Activated naive CD8-positive, alpha-beta T cell treated with anti-CD3 and anti-CD28 coated beads, Interleukin-2, amount 10 ng/mL, durations not matched to agents 7 days and 5 days (primary cell): ENCODE measurements around the gene GALNT2. TPM values are rescaled to one million over a fixed set of nuclear protein-coding genes. Genes with fewer than 3 reads are reported as not detected.

Source experiments
- ATAC-seq: fragments of 150-1000 bp; cut with Tn5 transposase; one replicate; pipeline ENCODE4 v1.10.0; 2021; ENCODE audit warnings: low read depth, moderate library complexity
- POLR2A ChIA-PET: fragments of 350-600 bp; sonication (Branson Sonifier 250); formaldehyde crosslinking; loops from one replicate; lab custom pipeline; 2021; ENCODE audit warnings: antibody characterized with exemption; lab: Charles Lee
- DNase-seq: peaks from one replicate; pipeline ENCODE4 v3.0.0; 2021
- H3K27ac Mint-ChIP-seq: one replicate; pipeline ENCODE4 v1.8.0; 2022; ENCODE audit warnings: mild to moderate bottlenecking, mixed read lengths
- H3K27me3 Mint-ChIP-seq: one replicate; pipeline ENCODE4 v1.8.0; 2022; ENCODE audit warnings: mild to moderate bottlenecking, moderate library complexity, mixed read lengths
- H3K36me3 Mint-ChIP-seq: one replicate; pipeline ENCODE4 v1.8.0; 2021; ENCODE audit warnings: mild to moderate bottlenecking, mixed read lengths
- H3K4me1 Mint-ChIP-seq: one replicate; pipeline ENCODE4 v1.8.0; 2021; ENCODE audit warnings: mixed read lengths
- H3K4me3 Mint-ChIP-seq: one replicate; pipeline ENCODE4 v1.8.0; 2022; ENCODE audit warnings: mild to moderate bottlenecking, moderate library complexity, mixed read lengths
- H3K9me3 Mint-ChIP-seq: one replicate; pipeline ENCODE4 v1.8.0; 2021; ENCODE audit warnings: mixed read lengths
- total RNA-seq, 2 experiments: library from RNA; stranded (reverse); gene quantifications; one replicate each; pipeline ENCODE4 v1.2.3, GENCODE V29; 2021

Gene GALNT2
- total RNA-seq, 2 experiments from 2014 or later = 25.3 to 29.0 TPM

DNA sequence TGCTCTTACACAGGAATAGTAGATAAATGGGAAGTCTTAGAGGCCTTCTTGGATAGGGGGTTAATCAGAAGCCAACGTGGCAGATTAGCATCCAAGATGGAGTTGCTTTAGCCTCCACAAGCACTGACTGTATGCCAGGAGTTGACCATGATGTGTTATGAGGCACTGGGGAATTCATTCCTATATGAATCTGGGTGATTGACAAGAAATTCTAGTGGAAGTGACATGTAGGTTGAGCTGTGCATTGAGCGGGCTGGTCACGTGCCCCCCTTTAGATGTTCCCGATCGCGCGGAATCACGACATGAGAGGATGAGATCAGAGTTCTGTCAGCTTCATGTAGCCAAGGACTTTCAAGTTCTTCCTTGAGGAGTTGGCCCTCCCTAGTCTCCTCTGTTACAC is 31.7 kb downstream of the GALNT2 start:
- ATAC-seq (no peak), DNase-seq (no peak)
- POLR2A ChIA-PET = no interaction called here
- H3K36me3 Mint-ChIP-seq = peaks cover 7% of the 10 kb centered on the region
- H3K4me3 Mint-ChIP-seq = no peak overlapping the region
- no peak overlapping the region for H3K27ac Mint-ChIP-seq
- H3K4me1 Mint-ChIP-seq = peaks cover 18% of the 10 kb centered on the region
- no peaks in the 10 kb centered on the region for H3K9me3 Mint-ChIP-seq
- no peaks in the 10 kb centered on the region for H3K27me3 Mint-ChIP-seq

DNA sequence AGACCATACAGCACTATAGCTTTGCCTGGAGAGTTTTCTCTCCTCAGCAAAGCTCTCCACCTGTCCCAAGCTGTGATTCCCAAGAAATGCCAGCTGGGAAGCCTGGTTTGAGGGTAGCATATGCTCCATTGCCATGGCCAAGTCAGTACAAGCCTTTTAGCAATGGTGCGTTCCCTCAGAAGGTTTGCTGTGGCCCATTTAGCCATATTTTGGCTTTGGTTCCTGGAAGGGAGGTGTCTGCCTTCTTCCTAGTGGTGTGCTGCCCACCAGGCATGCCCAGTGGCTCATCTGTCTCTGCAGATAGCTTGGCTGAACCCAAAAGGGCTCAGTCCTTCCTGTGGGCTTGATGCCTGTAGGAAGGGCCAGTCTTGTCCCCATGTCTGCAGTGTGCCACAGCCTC is 32.4 kb downstream of the GALNT2 start:
- no peak for DNase-seq
- H3K9me3 Mint-ChIP-seq = no peaks in the 10 kb centered on the region
- H3K4me1 Mint-ChIP-seq = peaks cover 25% of the 10 kb centered on the region
- ATAC-seq = no peak
- POLR2A ChIA-PET = no interaction called here
- peaks cover 7% of the 10 kb centered on the region for H3K36me3 Mint-ChIP-seq
- H3K27ac Mint-ChIP-seq = no peak overlapping the region
- H3K4me3 Mint-ChIP-seq = no peak overlapping the region
- no peaks in the 10 kb centered on the region for H3K27me3 Mint-ChIP-seq

DNA sequence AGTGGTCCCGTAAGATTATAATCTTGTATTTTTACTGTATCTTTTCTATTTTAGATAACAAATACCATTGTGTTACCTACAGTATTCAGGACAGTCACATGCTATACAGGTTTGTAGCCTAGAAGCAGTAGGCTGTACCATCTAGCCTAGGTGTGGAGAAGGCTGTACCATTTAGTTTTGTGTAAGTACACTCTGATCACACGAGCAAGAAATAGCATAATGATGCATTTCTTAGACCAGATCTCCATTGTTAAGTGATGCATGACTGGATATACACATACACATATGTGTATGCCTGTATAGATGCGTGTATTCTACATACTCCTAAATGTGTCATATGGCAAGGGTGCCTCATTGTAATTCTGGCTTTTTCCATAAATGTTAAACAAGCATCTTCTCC is 33.9 kb downstream of the GALNT2 start:
- no peaks in the 10 kb centered on the region for H3K27me3 Mint-ChIP-seq
- no peak overlapping the region for H3K4me3 Mint-ChIP-seq
- DNase-seq (no peak), ATAC-seq (no peak)
- H3K36me3 Mint-ChIP-seq = peaks cover 4% of the 10 kb centered on the region
- H3K9me3 Mint-ChIP-seq = no peaks in the 10 kb centered on the region
- POLR2A ChIA-PET = no interaction called here
- H3K27ac Mint-ChIP-seq = no peak overlapping the region
- H3K4me1 Mint-ChIP-seq = peaks cover 40% of the 10 kb centered on the region

DNA sequence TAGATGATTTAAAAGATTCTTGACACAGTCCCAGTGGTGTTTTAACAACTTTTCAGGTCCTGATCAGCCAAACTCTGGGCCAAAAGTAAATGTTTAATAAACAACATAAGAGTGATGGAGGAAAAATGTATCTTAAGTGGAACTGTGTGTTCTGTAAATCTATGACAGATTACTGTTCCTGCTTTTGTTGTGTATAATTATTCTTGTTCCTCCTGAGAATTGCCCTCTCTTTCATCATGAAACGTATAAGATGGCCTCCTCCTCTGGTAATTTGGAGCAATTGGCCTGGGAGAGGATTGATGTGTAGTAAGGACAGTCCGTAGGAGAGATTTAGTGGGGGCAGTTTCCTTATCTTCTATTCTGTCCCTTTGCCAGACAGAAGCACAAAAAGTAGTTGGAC is 34.5 kb downstream of the GALNT2 start:
- DNase-seq (no peak), ATAC-seq (no peak)
- Mint-ChIP-seq H3K36me3 (peaks cover 4% of the 10 kb centered on the region), H3K27ac (no peak overlapping the region), H3K4me3 (no peak overlapping the region), H3K9me3 (no peaks in the 10 kb centered on the region), H3K27me3 (no peaks in the 10 kb centered on the region), H3K4me1 (peaks cover 45% of the 10 kb centered on the region)
- POLR2A ChIA-PET = no interaction called here

DNA sequence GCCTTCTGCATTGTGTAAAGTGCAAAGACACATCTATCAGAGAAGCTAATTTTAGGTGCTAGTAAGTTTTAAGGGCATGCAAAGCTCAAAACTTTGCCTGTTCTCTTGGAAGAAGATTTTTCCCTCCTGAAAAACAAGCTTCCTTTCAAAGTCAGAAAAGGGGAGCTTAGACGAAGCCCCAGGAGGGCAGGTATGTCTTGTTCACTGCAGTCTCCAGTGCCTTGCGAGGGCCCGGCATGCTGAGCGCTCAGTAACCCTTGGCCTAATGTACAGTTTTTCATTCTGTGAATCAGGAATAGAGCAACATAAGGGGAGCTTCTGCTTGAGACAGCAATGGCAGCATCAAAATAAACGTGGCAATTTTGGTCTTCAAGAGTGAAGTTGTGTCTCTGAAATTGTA is 35.0 kb downstream of the GALNT2 start:
- ATAC-seq = no peak
- Mint-ChIP-seq H3K4me1 (peaks cover 47% of the 10 kb centered on the region), H3K27ac (no peak overlapping the region), H3K4me3 (no peak overlapping the region), H3K9me3 (no peaks in the 10 kb centered on the region), H3K27me3 (no peaks in the 10 kb centered on the region), H3K36me3 (peaks cover 5% of the 10 kb centered on the region)
- DNase-seq = no peak
- POLR2A ChIA-PET = no interaction called here

DNA sequence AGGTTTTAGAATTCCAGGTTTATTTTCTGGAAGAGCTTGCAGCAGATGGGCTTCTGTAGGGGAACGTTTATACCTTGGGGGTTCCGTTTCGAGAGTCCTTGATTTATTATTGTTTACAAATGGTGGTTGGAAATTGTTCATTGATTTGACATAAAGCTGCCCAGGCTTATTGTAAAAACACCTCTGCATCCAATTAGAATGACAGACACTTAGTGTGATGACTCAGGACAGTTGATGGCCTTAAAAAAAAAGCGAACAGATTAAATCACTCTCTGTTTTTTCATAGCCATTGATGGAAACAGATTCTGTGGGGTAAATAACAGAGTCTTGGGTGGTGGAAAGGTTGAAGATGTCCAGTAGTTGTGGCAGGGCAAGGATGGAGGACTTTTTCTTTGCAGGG is 35.4 kb downstream of the GALNT2 start:
- Mint-ChIP-seq H3K27ac (no peak overlapping the region), H3K36me3 (peaks cover 5% of the 10 kb centered on the region), H3K4me3 (no peak overlapping the region), H3K27me3 (no peaks in the 10 kb centered on the region), H3K4me1 (peaks cover 51% of the 10 kb centered on the region), H3K9me3 (no peaks in the 10 kb centered on the region)
- POLR2A ChIA-PET = no interaction called here
- no peak for DNase-seq
- ATAC-seq = no peak

DNA sequence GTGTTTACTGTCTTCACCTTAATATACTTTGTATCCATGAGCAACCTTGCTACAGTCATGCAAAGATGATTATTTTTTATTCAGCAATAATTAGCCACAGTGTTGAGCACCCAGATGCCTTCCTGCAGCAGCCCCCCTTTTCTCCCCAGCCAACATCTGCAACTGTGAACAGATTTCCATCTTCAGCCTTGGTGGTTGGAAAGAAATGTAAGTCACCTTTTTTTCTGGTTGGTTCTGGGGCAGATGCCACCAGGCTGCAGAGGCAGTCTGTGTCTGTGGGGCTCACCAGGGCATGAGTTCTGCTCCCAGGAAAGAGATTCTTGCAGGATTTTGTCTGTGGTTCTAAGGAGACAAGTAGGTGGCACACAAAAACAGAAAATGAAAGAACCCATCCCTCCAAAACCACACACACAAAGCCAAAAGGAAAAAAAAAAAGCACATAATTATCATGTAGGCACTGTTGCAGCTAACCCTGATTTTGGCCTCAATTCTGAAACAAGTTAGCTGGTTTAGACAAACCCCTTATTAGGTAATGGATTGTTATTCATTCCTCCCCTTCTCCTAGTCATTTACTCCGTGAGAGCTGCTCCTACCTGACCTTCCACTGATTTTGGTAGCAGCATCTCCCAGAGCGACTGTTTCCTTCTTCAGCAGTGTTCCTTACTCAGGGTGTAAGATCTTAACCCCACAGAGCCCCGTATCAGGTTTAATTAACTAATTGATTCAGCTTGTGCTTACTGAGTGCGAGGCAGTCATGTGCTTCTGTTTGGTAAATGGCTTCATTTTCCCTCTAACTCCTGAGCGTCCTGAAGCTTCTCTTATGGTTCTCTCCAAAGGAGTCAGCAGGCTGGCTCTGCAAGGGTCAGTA is 36.5 kb downstream of the GALNT2 start:
- Mint-ChIP-seq H3K4me3 (no peak overlapping the region), H3K36me3 (peaks cover 5% of the 10 kb centered on the region), H3K27me3 (no peaks in the 10 kb centered on the region), H3K4me1 (peaks cover 57% of the 10 kb centered on the region), H3K27ac (no peak overlapping the region), H3K9me3 (no peaks in the 10 kb centered on the region)
- POLR2A ChIA-PET = interaction anchor here (0.6 to 1.5 kb wide), 4 partner anchors 18 to 202 kb away, joined by 3 to 5 read pairs (median 3); no protein-coding TSS in a partner anchor
- DNase-seq (no peak), ATAC-seq (no peak)

DNA sequence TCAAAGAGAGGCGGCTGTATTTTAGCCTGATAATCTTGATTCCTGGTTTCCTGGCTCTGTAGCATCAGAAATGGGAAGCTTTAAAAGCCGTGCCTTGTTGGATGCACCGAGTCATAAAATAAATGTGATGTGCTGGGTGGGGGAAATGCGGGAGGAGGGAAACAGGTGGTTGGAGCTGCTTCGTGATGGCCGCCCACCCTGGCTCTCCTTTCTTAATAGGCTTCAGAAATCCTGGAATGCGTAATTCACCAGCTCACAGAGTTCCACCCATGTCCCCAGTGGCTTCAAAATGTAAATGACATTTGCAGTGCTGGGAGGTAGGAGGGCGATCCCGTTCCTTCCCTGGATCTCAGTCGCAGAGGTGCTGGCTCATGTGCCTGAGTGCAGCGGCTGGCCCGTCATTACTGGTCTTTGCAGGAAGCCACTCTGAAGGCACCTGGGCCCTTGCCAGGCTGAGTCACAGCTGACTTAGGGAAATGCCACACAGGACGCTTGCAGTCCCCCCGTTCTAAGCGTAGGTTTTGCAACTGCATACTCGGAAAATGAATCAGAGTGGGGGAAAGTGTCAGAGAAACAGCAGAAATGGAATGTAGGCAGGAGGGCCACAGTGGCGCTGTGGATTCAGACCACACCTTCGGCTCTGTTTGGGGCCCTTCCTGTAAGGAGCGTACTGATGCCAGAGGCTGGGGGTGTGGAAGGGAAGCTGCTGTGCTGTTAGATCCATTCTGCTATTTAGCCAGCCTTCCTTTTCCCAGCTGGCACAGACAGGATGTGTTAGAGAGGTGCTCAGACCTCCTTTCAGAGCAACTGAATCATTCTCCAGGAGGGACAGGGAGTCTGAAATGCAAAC is 37.6 kb downstream of the GALNT2 start:
- H3K27ac Mint-ChIP-seq = peak overlapping the region; percentile 24
- peaks cover 5% of the 10 kb centered on the region for H3K36me3 Mint-ChIP-seq
- H3K9me3 Mint-ChIP-seq = no peaks in the 10 kb centered on the region
- POLR2A ChIA-PET = interaction anchor here (0.6 to 1.5 kb wide), 4 partner anchors 19 to 201 kb away, joined by 3 to 5 read pairs (median 3); no protein-coding TSS in a partner anchor
- no peaks in the 10 kb centered on the region for H3K27me3 Mint-ChIP-seq
- peak overlapping the region; percentile 32 for H3K4me3 Mint-ChIP-seq
- peak; percentile 77 for ATAC-seq
- peak; percentile 49 for DNase-seq
- H3K4me1 Mint-ChIP-seq = peaks cover 61% of the 10 kb centered on the region

DNA sequence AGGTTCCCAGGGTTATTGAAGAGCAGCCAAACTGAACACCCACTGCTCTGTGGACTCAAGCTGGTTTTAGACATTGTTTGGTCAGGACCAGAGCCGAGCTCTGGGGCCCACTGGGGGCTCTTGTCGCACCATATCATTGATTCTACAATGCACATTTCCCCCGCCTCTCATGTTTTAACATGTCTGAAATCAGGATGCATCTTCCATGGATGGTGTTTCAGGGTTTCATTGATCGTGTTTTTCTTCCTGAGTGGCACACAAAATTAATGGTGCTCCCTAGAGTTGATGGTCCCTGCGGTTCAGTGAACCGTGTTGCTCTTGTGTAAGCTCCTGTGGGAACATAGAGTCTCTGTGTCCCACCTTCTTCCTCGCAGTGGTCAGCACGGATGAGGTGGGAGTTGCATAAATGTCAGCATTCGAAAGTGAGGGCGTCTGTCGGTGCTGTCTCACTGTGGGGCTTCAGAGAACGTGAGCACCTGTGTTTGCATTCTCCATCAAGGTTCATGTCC is 38.3 kb downstream of the GALNT2 start:
- H3K9me3 Mint-ChIP-seq = no peaks in the 10 kb centered on the region

DNA sequence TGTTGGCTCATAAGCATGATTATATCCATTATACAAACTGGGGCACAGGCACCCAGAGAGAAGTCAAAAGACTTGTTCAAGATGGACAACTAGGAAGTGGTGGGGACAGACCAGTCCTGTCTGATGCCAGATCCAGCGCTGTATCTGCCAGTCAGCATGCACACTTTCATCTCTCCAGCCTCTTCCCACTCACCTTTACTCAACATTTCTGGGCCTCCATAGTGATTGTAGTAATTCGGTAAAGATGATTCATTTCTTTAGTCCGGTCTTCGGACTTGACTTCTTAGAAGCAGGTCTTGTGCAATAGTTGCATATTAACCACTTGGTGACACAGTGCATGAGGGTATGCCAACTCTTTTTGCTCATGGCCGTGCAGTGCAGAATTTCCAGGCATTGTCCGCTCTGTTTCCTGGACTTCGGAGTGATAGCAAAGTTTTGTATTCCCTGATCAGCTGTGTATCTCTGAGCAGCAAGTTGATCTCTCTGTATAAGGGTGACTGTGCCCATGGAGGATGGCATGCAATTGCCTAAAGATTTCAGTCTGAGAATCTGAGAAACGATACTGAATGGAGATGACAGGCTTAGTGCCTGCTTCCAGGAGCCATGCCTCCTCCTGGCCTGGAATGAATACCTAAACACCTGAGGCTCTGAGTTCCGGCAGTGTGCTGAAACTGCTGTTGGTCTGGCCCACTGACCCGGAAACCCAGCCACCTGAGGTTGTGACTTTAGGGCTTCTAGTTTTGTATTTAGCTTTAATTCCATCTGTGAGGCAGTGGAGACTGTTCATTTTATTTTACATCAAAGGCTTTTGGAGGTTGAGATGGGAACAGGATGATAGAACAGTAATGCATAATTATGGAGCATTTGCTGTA is 39.0 kb downstream of the GALNT2 start:
- Mint-ChIP-seq H3K4me1 (peaks cover 72% of the 10 kb centered on the region), H3K36me3 (peaks cover 5% of the 10 kb centered on the region), H3K4me3 (peak overlapping the region; percentile 32), H3K27ac (peak overlapping the region; percentile 37), H3K9me3 (no peaks in the 10 kb centered on the region), H3K27me3 (no peaks in the 10 kb centered on the region)
- DNase-seq (no peak), ATAC-seq (no peak)
- POLR2A ChIA-PET = no interaction called here

More for the DNA sequence above, 38.3 kb downstream of the GALNT2 start:
- Mint-ChIP-seq H3K4me1 (peaks cover 68% of the 10 kb centered on the region), H3K36me3 (peaks cover 5% of the 10 kb centered on the region), H3K27ac (no peak overlapping the region), H3K4me3 (peak overlapping the region; percentile 32), H3K27me3 (no peaks in the 10 kb centered on the region)
- no peak for ATAC-seq
- POLR2A ChIA-PET = no interaction called here
- DNase-seq = no peak

DNA sequence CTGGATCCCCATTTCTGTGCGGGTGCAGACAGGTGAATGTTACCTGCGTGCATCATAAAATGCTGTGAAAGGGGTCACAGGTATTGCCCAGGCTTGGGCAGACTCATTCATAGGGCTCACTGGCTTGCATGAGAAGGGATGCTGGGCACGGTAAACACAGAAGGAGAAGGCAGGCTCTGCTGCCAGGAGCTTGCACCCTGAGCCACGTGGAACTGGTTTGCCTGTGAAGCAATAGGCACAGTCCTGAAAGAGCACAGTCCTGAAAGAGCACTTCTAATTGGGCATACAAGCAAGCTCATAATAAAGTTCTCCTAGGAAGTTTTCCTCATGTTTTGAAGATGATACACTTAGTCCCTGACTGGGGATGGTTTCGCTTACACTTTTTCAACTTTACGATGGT is 40.9 kb downstream of the GALNT2 start:
- POLR2A ChIA-PET = no interaction called here
- H3K27me3 Mint-ChIP-seq = no peaks in the 10 kb centered on the region
- no peak overlapping the region for H3K4me3 Mint-ChIP-seq
- H3K4me1 Mint-ChIP-seq = peaks cover 78% of the 10 kb centered on the region
- H3K36me3 Mint-ChIP-seq = peaks cover 5% of the 10 kb centered on the region
- DNase-seq = no peak
- no peak for ATAC-seq
- H3K9me3 Mint-ChIP-seq = no peaks in the 10 kb centered on the region
- H3K27ac Mint-ChIP-seq = no peak overlapping the region

DNA sequence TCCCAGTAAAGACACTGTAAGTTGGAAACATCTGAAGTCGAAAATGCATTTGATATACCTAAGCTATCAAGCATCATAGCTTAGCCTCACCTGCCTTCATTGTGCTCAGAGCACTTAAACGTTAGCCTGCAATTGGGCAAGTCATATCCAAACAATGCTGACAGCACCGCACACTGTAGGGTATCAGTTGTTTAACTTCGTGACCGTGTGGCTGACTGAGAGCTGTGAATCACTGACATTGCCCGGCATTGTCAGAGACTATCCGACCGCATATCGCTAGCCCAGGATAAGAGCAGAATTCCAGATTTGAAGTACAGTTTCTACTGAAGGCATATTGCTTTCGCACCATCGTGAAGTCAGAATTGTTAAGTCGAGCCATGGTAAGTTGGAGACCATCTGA is 41.5 kb downstream of the GALNT2 start:
- DNase-seq = no peak
- ATAC-seq = no peak
- POLR2A ChIA-PET = no interaction called here
- Mint-ChIP-seq H3K36me3 (peaks cover 5% of the 10 kb centered on the region), H3K4me3 (no peak overlapping the region), H3K27me3 (no peaks in the 10 kb centered on the region), H3K4me1 (peaks cover 76% of the 10 kb centered on the region), H3K27ac (peak overlapping the region; percentile 71), H3K9me3 (no peaks in the 10 kb centered on the region)
